Tibial artery (tissue), 4 donors: ENCODE measurements around the gene SHISAL1.

ENCODE experiments used
- DNase-seq, 2 donors: peaks; one replicate each; pipeline ENCODE4 v3.0.0-alpha.2; 2019
- H3K27ac ChIP-seq, 2 donors: fragments of 200-600 bp; sonication (generic) in 1 of 2; 1 replicate in 1 of 2; 2 replicates in 1 of 2; pipeline ENCODE4 v1.5.1; 2018 to 2019; ENCODE audit warnings: mild to moderate bottlenecking in 1 of 2
- H3K27me3 ChIP-seq, 2 donors: fragments of 200-600 bp; sonication (generic) in 1 of 2; one replicate each; pipeline versions ENCODE4 v1.5.1 to v1.6.0; 2016 to 2019
- H3K36me3 ChIP-seq, 3 donors: fragments of 200-600 bp; sonication (generic) in 2 of 3; one replicate each; pipeline ENCODE4 v1.5.1; 2016 to 2019; ENCODE audit warnings: mild to moderate bottlenecking in 2 of 3
- H3K4me1 ChIP-seq, 4 donors: fragments of 200-600 bp; sonication (generic) in 2 of 4; 1 replicate in 3 of 4; 2 replicates in 1 of 4; pipeline ENCODE4 v1.5.1; 2016 to 2019
- H3K4me3 ChIP-seq, 2 donors: fragments of 200-600 bp; sonication (generic) in 1 of 2; 1 replicate in 1 of 2; 2 replicates in 1 of 2; pipeline ENCODE4 v1.5.1; 2018 to 2019; ENCODE audit warnings: mild to moderate bottlenecking in 2 of 2
- H3K9me3 ChIP-seq, 3 donors: fragments of 200-600 bp; sonication (generic) in 1 of 3; one replicate each; pipeline ENCODE4 v1.5.1; 2016 to 2019
- intact Hi-C: fragments of 100-400 bp; cut with DNase I; formaldehyde crosslinking; loops from one replicate; pipeline ENCODE4 v1.15.0; 2023; ENCODE audit warnings: low total_unique reads
- TF ChIP-seq, protein P1 (sequence below), 2 experiments: fragments of 200-600 bp in 1 of 2; fragments of 450-650 bp in 1 of 2; IDR thresholded peaks; one replicate each; pipeline ENCODE4 v1.5.1; 2017 to 2019; ENCODE audit warnings: antibody characterized with exemption in 2 of 2, mild to moderate bottlenecking in 1 of 2, moderate library complexity in 1 of 2

The SHISAL1 gene

DNA sequence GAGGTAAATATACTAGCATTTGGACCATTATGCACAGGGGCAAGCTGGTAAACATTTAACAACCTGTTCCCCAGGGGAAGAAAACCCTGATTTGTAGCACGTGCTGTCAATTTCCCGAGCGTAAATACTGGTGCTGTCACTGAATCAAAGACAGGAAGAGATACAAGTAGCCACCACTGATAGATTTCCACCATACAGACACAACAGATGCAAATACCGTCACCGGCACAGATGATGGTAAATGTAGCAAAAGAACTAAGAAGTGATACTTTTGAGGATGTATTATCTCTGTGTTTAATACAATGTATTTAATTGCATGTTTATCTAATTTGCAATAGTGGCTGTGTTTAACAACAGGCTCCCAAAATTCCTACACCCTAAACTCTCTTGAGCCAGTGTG lies 39.6 kb downstream of the SHISAL1 start:
- intact Hi-C loops = no loop called here
- H3K4me1 ChIP-seq = no peaks in the 10 kb centered on the region
- H3K36me3 ChIP-seq = no peaks in the 10 kb centered on the region
- no peaks in the 10 kb centered on the region for H3K27me3 ChIP-seq
- no peak overlapping the region for H3K4me3 ChIP-seq
- TF ChIP-seq, protein P1, sequence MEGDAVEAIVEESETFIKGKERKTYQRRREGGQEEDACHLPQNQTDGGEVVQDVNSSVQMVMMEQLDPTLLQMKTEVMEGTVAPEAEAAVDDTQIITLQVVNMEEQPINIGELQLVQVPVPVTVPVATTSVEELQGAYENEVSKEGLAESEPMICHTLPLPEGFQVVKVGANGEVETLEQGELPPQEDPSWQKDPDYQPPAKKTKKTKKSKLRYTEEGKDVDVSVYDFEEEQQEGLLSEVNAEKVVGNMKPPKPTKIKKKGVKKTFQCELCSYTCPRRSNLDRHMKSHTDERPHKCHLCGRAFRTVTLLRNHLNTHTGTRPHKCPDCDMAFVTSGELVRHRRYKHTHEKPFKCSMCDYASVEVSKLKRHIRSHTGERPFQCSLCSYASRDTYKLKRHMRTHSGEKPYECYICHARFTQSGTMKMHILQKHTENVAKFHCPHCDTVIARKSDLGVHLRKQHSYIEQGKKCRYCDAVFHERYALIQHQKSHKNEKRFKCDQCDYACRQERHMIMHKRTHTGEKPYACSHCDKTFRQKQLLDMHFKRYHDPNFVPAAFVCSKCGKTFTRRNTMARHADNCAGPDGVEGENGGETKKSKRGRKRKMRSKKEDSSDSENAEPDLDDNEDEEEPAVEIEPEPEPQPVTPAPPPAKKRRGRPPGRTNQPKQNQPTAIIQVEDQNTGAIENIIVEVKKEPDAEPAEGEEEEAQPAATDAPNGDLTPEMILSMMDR (IDR thresholded peaks at IDR 0.05) = no peak
- no peaks in the 10 kb centered on the region for H3K9me3 ChIP-seq
- DNase-seq = no peak
- no peak overlapping the region for H3K27ac ChIP-seq

DNA sequence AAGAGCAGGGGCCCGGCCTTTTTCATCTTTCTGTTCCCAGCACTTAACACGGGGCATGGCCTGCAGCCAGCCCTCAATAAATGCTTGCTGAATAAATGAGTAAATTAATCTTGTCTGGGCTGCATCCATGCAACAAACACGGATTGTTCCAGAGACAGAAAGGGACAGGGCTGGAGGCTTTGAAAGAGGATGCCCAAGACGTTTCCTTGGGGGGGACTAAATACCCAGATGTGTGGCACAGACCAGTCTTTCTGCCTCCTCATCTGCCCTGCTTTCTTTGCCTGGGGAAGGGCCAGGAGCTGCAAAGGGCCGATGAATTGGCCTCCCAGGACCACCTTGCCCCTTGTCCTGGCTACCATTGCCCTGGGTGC lies 40.4 kb downstream of the SHISAL1 start:
- H3K36me3 ChIP-seq = no peaks in the 10 kb centered on the region
- no peak overlapping the region for H3K27ac ChIP-seq
- no peaks in the 10 kb centered on the region for H3K4me1 ChIP-seq
- DNase-seq = no peak
- H3K9me3 ChIP-seq = no peaks in the 10 kb centered on the region
- H3K27me3 ChIP-seq = no peaks in the 10 kb centered on the region
- intact Hi-C loops = no loop called here
- TF ChIP-seq, protein P1 (IDR thresholded peaks at IDR 0.05) = no peak
- no peak overlapping the region for H3K4me3 ChIP-seq

DNA sequence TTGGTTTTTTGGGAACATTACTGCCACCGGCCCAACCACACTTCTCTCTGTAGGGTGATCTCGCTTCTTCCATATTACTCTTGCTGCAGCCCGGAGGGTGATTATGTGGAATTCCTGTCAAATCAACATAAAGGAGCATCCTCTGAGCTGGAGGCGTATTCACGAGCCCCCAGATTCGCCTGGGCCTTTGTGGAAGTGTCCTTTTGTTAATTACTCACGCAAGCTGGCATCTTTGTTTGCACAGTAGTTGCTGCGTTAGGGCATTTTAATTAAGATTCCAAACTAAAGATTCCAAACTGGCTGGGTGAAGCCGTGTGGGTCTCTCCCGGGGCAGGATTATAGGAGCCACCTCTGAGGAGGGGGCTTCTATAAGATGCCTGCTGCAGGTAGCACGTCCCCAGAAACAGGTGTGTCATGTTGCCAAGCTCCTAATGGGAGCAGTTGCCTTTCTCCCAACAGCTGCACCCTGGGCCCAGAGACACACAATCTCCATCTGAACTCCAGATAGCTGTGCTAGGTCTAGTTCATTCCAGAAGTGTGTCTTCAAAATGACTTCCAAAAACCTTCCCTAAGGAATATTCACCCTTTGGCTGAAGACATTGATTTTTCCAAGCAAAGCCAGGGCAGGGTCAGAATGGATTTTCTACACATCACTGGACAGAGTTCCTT lies 40.9 kb downstream of the SHISAL1 start:
- TF ChIP-seq, protein P1 (IDR thresholded peaks at IDR 0.05) = no peak
- Histone ChIP-seq H3K27ac (no peak overlapping the region), H3K4me1 (no peaks in the 10 kb centered on the region), H3K36me3 (no peaks in the 10 kb centered on the region), H3K9me3 (no peaks in the 10 kb centered on the region), H3K27me3 (peaks cover 0 to 5% of the 10 kb centered on the region in 2 donors), H3K4me3 (no peak overlapping the region)
- intact Hi-C loops = no loop called here
- DNase-seq = no peak

DNA sequence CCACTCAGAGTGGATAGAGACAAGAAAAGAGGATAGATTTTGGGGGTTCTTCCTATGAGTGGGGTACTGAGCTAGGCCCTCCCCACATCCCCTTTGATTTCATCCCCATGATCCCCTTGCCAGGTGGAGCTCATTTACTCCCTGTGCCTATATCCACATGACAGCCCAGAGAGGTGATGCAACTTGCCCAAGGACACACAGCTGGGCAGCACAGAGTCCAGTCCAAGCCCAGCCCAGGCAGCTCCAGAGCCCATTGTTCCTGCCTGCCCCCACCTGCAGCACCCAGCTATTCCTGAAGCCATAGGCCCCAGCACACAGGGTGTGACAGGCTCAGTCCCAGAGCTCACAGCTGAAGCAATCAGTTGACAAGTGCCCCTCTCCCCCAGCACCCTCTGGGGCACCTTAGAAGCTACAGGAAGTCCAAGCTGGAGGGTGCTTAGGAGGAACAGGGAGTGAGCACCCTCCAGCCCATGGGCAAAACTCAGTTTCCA lies 41.7 kb downstream of the SHISAL1 start:
- no peak overlapping the region for H3K4me3 ChIP-seq
- TF ChIP-seq, protein P1 (IDR thresholded peaks at IDR 0.05) = no peak
- H3K27ac ChIP-seq = no peak overlapping the region
- no peaks in the 10 kb centered on the region for H3K4me1 ChIP-seq
- H3K27me3 ChIP-seq = peaks cover 0 to 5% of the 10 kb centered on the region in 2 donors
- intact Hi-C loops = no loop called here
- DNase-seq = no peak
- H3K9me3 ChIP-seq = no peaks in the 10 kb centered on the region
- no peaks in the 10 kb centered on the region for H3K36me3 ChIP-seq

DNA sequence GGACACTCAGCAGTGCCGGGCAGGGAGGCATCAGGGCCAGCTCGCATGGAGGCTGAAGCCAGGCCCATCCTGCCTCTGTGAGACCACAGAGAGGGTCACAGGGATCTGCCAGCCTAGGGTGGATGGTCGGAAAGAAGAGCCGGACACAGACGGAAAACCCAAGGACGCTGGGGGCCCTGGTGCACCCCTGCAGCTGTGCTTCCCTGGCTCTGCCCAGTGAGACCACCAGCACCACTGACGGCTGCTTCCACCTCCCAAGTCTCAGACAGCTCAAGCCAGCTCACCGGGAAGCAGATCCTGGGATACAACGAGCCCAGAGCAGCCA lies 42.2 kb downstream of the SHISAL1 start:
- TF ChIP-seq, protein P1 (IDR thresholded peaks at IDR 0.05) = no peak
- Histone ChIP-seq H3K9me3 (no peaks in the 10 kb centered on the region), H3K27ac (no peak overlapping the region), H3K36me3 (no peaks in the 10 kb centered on the region), H3K27me3 (peaks cover 0 to 5% of the 10 kb centered on the region in 2 donors), H3K4me1 (no peaks in the 10 kb centered on the region), H3K4me3 (no peak overlapping the region)
- intact Hi-C loops = no loop called here
- DNase-seq = no peak
